Kidney capillary endothelial cell (primary cell): Measurements from ENCODE around the gene FAM50B.

ENCODE experiments used
- DNase-seq: peaks from one replicate; pipeline ENCODE4 v3.0.0-alpha.2; 2018; ENCODE audit warnings: low spot score

Gene FAM50B

GRCh38 chr6:3848925-3849605 is at the start of gene FAM50B:
Gene FAM50B (plus strand): TSS chr6:3849373. CDS start chr6:3849812, 439 bp downstream.
- peak; percentile 77 for DNase-seq

- DNase-seq, result no peak
Observed at GRCh38 chr6:3799719-3800118, 49.5 kb upstream of the FAM50B start.

- no peak for DNase-seq
Observed at GRCh38 chr6:3800850-3801591, 48.2 kb upstream of the FAM50B start.

- no peak for DNase-seq
Observed at GRCh38 chr6:3801960-3802359, 47.2 kb upstream of the FAM50B start.

- DNase-seq, result peak; percentile 85
Observed at GRCh38 chr6:3803627-3804468, 45.3 kb upstream of the FAM50B start.

- DNase-seq, result no peak
Observed at GRCh38 chr6:3804964-3805363, 44.2 kb upstream of the FAM50B start.

- DNase-seq, result peak; percentile 86
Observed at GRCh38 chr6:3805448-3806123, 43.6 kb upstream of the FAM50B start.

- no peak for DNase-seq
Observed at GRCh38 chr6:3806169-3806922, 42.8 kb upstream of the FAM50B start.

- DNase-seq, result peak; percentile 52
Observed at GRCh38 chr6:3808199-3808598, 41.0 kb upstream of the FAM50B start.

GRCh38 chr6:3808759-3809514 is 40.2 kb upstream of the FAM50B start:
- peak; percentile 89 for DNase-seq

- DNase-seq, result no peak
Observed at GRCh38 chr6:3809515-3809891, 39.7 kb upstream of the FAM50B start.

GRCh38 chr6:3809982-3810381 is 39.2 kb upstream of the FAM50B start:
- DNase-seq, result no peak

- DNase-seq, result no peak
Observed at GRCh38 chr6:3811191-3811590, 38.0 kb upstream of the FAM50B start.

- no peak for DNase-seq
Observed at GRCh38 chr6:3812596-3812995, 36.6 kb upstream of the FAM50B start.

GRCh38 chr6:3813150-3813780 is 35.9 kb upstream of the FAM50B start:
- peak; percentile 97 for DNase-seq

GRCh38 chr6:3813918-3814317 is 35.3 kb upstream of the FAM50B start:
- no peak for DNase-seq

- no peak for DNase-seq
Observed at GRCh38 chr6:3814539-3814938, 34.6 kb upstream of the FAM50B start.

- DNase-seq, result no peak
Observed at GRCh38 chr6:3816251-3816650, 32.9 kb upstream of the FAM50B start.

- no peak for DNase-seq
Observed at GRCh38 chr6:3819161-3820110, 29.7 kb upstream of the FAM50B start.
